Measurements from ENCODE around the gene EIF6.
A peak's percentile ranks its signal among the peaks of the same experiment; 100 is the strongest.
"Not testable (repeated sequence)": the region's sequence is repeated elsewhere in the genome, so short reads cannot be mapped to it uniquely, and the experiment has no call there.

Gene EIF6

DNA sequence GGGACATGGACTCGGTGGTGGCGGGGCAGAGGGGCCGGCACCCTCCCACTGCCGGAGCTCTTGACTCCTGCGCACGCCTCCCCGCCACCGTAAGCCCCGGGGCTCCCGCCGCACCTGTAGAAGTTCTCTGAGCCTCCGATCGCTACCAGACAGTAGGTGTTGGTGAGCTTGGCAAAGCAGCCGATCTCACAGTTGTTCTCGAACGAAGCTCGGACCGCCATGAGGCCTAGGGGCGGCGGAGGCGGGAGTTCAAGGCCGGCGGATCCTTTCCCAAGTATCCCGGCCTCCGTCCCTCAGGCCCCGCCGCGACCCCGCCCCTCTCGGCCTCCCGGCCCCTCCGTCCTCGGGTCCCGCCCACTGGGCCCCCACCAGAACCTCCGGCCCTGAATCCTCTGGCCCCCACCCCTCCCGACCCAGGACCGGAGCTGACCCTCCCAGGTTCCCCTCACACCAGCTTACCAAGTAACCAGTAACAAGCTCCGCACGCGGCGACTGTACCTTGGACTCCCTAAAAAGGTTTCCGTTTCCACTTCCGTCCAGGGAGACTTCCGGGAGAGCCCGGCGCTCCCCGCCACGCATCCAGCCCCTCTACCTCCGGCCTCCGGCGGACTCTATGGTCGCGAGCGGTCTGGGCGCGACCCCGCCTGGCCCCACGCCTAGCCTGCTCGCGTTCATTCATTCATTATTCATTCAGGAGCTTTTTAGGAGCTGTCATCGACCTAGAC is at the start of gene EIF6:
TSS of gene EIF6 (minus strand) at position 506 of the 725 bp plus-strand sequence. CDS start at position 221, 285 bp downstream.
- peak; percentile 60 for DNase-seq (ENCODE audit: low spot score)

DNA sequence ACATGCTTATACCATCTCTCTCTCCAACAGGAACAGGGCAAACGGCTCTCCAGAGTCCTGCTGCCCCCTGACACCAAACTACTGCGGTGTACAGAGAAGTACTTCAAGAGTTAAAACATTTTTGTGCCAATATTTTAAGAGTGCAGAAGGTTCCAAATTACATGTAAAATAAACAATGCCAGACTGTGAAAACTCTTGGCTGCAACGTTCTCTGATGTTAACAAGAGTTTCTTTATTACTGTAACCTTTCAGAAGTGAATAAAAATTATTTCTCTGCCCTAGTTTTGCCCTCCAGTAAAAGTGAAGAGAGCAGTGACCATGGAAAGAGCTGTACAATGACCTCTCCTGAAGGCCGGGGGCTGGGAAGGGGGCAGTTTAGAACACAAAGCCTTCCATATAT is 49.0 kb upstream of the EIF6 start:
- no peak for DNase-seq (ENCODE audit: low spot score)

DNA sequence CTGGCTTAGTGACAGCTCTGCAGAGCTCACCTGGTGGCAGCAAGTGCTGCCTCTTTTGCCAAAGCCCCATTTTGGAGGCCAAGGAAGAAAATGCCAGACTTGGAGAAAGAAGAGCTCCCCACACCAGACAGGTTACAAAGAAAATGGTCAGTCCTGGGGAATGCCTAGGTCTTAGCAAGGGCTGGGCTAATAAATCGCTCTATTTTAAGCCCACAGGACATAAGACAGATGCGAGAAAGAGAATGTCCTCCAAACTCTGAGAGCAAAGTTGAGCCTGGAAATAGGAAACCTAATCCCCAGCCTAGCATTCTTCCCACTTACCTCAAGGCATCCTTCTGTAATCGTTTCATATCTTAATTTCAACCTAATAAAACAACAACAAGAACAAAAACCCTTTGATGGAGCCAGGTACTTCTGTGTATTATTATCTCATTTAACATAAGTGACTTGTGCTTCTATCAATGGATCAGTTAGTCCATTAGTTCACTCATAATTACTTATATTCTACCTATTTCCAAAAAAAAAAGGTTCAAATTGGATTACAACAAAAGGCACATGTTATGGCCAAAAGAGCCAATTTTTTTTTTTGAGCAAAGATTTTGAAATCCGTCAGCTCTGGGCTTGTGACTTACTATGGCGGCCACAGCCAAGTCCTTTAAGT is 48.1 kb upstream of the EIF6 start:
- DNase-seq (ENCODE audit: low spot score): no peak

DNA sequence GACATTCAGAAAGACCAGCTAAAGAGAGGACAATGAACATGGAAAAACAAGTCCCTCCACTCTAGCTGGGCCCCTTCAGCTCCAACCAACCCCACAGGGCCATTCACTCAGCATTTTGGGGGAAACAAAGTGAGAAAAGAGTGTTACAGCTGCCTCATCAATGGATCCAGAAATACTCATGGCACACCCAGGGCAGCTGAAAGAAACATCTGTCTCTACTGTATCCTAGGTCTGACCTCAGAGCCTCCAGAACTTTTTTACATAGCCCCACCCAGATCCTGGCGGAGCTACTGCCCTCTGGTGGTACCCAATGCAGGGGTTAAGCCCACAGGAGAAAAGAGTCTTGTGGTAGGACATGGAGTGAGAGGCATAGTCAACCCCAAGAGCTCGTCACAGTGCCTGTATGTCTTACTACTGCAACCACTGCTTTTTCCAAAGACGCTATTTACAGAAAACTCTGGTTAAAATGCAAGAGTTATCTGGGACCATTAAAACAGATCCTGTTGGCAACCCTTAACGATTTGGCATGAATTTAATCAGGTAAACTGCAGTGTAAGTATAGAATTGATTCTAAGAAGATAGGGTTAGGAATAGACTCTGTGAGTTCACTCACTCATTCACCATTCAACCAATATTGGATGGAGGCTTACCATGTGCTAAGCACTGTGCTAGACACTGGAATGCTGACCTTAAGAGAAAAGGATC is 45.0 kb upstream of the EIF6 start:
- no peak for DNase-seq (ENCODE audit: low spot score)

DNA sequence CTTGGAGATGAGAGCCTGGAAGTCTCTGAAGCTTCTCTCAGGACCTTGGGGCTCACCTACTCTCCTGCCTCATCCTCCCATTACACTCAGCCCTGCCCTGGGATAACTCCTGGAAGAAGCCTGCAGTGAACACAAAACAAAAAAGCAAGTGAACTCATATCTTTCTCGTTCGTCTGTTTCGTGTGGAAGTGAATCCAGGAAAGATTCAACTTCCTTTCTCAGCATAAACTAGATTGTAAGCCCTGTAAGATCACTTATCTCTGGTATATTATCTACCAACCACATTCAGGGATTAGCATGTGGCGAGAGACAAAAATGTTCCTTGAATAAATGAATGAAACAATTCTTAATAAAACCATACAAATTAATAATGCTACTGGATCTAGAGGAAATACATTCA is 44.1 kb upstream of the EIF6 start:
- DNase-seq (ENCODE audit: low spot score): no peak

DNA sequence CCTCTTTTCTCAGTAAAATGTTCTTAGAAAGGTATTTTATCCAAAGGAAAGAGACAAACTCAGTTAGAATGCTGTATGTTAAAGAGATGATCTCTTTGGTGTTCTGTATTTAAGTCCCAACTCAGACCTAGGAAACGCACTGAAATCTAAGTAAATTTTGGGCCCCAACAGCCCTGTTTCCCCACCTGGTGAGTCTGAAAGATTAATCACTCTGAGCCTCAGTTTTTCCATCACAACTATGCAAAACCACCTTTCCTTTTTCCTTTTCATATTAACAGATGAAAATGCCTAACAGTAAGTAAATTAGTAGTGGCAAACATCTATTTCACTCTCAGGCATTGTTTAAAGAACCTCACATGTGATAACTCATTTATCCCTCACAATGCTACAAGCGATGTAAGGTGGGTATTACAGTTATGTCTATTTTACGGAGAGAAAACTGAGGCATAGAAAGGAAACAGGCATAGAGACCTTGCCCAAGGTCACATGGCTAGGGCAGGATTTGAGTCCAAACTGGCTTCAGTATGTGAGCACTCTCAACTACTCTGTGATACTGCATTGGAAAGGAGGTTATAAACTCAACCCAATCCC is 43.6 kb upstream of the EIF6 start:
- DNase-seq (ENCODE audit: low spot score): no peak

DNA sequence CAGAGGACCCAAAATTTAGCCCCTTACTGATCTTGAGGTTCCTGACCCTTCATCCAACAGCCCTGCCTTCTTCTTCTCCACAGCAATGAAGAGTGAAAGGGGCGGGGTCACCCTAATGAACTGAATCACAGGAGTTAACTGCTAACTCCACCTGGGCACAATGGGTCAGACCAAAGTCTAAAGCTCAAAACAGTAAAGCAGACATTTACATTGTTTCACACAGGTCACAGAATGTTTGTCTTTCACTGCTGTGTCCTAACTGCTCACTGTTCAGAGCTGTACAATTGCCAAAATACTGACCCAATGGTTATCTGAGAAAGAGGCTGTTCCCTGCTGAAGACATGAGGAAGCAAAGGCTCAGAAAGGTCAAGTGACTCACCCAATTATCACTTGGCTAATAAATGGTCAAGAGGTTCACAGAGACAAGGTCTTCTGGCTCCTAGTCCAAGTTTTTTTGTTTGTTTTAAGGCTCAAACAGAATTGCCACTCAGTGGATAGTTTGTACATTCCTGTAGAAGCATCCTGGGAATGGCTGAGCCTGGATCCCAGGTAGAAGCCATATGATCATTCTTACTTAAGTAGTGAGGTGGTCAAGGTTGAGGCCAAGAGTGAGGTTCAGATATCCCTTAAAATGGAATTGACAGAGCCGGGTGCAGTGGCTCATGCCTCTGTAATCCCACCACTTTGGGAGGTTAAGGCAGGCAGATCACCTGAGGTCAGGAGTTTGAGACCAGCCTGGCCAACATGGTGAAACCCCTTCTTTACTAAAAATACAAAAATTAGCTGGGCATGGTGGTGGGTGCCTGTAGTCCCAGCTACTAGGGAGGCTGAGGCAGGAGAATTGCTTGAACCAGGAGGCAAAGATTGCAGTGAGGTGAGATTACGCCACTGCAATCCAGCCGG is 42.8 kb upstream of the EIF6 start:
- no peak for DNase-seq (ENCODE audit: low spot score)

DNA sequence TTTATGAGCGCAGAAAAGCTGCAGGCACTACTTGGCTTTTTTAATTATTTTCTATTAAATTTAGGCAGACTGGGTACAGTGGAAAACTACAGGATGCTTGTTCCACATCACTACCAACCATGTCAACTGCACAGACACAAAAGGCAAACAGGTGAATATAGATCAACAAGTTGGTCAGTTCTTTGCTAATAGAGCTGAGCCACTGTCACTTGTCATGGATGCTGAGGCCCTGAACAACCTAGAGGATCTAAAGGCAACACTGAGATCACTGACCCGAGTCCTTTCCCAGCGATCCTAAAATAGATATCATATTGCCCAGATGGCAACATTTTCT is 42.1 kb upstream of the EIF6 start:
- DNase-seq (ENCODE audit: low spot score): no peak

DNA sequence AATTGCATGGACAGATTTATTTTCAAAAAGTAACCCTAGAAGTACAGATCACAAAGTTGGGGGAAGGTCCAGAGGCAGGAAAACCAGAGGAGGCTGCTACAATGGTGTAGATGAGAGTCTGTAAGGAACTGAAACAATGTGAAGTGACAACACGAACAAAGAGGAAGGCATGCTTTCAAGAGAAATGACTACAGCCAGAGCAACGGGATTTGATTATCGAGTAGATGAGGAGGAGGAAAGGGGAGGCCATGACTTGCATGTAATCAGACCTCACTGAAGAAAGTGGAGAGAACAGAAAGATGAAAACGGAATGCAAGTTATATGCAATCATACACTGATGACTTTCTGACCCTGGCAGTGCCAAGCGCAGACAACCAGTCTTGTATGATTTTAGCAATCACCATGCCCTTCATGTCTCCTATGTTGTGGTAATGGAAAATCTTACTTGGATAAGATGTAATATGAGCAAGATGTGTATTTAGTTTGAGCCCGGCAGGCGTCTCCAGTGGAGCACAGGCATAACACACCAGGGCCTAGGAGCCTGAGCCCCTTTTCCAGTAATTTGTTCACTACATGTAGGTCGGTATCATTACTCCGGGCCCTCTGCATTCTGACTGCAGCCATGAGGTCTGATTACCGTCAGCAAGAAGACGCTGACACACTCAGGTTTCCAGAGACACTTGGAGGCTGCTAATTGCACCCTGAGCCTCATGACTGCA is 41.6 kb upstream of the EIF6 start:
- peak; percentile 20 for DNase-seq (ENCODE audit: low spot score)

DNA sequence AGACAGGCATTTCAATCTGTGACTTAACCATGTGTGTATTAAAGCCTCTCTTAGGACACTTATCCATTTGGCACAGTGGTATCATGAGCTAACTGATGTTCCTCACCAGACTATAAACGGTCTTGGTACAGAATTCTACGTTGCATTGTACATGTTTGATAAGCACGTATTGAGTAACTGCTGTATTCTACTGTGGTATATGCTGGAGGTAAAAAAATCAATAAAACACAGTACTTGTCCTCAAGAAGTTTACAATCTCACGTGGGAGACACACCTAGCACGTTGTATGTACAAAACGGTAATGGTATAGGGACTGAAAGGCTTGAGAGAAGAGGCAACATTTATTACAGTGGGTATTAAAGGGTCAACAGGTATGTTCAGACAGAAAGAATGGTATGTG is 40.8 kb upstream of the EIF6 start:
- DNase-seq (ENCODE audit: low spot score): no peak

DNA sequence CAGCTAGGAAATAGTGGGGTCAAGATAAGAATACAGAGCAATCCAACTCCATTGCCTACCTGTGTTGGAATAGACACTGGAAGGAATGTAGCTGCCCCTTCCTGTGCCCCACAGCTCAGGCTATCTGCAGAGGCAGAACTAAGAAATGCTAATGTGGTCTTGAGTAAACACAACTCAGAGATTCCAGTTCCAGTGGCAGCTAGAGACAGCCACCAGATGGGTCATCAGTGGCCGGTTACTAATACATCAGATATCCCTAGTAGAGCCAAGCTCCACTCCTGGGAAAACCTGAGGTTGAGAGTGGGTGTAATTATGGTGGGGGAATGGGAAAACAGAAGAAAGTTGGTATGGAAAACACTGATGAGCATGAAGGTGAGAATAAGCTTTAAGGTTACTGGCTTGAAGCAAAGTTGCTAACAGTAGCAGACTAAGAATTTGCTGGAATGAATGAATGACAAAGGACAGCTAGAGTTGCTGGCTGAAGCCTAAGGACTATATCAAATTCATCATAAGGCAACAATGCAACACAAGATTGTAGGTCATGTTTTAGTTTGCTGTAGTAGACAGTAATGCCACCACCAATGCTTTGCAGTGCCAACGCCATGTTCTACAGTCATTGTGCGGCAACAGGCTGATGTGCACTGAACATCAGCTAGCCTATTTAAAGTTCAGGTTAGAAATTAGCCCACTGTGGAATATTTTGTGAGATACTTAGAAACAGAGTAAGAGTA is 36.0 kb upstream of the EIF6 start:
- DNase-seq (ENCODE audit: low spot score): no peak

DNA sequence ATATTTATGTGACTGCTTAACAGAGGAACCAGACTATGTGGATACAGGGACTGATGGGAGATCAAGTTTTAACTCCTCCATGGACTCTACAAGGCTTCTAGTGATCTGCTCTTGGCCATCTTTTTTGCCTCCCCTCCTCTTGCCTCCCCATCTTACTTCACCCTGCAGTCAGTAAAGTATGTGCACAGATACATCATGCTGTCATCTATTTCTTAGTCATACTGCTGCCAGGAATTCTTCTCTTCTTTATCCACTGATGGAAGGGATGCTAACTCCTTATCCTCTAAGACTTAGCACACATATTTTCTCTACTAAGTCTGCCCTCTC is 35.3 kb upstream of the EIF6 start:
- no peak for DNase-seq (ENCODE audit: low spot score)

DNA sequence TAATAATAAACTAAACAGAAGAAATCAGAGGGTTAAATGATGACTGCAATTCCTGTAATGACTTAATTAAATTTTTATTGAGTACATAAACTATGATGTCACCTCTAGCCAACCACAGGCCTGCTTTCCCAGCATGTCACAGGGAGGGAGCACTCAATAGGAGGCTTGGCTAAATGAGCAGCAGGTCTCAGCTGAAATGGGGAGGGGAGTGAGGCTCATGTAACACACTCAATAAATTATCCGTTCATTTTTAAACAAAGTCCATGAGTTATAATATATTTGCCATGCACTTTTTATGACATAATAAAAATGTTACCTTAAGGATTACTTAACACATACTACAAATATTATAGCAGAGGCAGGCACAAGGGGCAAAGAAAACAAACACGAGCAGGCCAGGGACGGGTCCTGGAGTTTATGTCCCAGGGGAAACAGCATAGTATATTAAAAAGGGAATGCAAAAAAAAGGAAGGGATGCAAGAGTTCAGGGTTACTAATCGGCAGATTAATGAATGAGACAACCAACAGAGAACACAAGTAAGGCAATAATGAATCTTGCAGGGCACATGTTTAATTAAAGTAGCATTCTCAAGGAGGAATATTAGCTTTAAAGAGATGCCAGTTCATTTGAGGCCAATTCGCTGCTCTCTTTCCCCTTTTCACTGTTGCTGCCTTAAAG is 34.8 kb upstream of the EIF6 start:
- DNase-seq (ENCODE audit: low spot score): no peak

DNA sequence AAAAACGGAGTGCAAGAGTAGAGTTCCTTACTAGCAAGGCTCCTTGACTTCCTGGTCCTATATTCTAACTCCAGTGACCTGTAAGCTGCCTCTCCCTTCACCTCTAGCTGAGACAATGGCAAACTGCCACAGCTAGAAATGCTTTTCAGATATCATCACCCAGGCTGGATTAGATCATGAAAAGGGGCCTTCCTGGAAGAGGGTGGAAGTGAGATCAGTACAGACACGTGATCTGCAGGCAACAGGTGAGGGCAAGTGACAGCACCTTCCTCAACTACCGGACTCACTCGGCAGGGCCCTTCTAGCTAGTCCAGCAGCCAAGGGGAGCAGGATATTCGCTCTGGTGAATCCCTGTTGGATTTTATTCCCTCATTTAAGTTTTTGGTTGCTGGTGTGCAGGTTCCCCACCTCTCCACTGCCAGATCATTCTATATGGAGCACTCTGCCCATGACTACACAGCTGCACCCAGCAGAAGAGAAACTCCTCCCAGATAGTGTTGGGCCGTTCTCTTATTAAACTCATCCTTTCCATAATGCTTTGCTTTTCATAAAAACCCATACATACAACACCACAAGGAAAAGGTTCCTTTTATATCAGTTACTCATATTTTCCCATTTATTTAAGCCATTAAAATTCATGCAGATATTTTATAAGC is 34.1 kb upstream of the EIF6 start:
- DNase-seq (ENCODE audit: low spot score): no peak

DNA sequence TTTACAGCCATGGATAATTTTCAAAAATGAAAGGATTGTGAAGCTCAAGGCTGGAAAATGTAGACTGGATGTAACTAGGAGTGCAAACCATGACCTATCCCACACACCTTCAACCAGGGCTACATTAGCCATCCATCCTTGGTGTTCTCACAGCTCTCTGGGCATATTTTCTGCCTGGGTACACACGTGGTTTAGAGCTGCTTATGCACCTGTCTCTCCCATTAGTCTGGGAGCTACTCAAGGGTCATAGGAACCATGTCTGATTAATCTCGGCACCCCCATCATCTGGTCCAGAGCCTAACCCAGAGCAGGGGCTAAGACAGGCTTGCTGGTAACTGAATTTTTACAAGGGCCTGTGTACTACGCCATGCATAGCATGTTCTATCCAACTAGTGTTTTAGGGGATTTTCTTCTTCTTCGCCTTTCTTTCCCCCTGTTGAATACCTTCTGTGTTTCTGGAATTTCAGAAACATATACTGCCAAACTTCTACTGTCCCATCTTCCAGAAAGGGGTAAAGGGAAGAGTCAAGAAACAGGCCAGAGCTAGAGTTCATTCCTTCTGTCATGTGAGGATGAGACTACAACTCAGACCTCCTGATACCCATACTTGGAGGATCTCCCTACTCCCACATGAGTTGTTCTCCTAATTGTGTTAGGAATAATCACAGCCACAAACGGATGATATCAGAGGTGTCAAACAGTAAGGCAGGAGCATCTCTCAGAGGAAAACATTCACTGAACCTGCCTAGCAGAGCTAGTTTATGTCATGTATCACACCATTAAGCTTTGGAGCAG is 33.0 kb upstream of the EIF6 start:
- no peak for DNase-seq (ENCODE audit: low spot score)

DNA sequence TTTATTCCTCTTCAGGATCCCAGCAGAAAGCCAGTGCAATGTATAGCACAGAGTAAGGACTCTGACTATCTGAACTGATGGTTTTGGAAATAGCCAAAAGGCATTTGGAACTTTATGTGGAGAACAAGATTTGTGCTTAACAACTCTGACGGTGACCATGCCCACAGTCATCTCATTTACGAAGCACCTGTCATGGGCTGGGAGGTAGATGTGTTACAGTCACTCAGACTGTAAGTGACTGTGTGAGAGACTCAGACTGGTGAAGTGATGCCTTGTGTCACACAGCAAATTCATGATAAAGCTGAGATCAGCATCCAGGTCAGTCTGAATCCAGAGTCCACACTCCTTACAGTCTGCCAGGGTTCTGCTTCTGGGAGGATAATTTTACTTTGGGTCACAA is 31.5 kb upstream of the EIF6 start:
- no peak for DNase-seq (ENCODE audit: low spot score)

DNA sequence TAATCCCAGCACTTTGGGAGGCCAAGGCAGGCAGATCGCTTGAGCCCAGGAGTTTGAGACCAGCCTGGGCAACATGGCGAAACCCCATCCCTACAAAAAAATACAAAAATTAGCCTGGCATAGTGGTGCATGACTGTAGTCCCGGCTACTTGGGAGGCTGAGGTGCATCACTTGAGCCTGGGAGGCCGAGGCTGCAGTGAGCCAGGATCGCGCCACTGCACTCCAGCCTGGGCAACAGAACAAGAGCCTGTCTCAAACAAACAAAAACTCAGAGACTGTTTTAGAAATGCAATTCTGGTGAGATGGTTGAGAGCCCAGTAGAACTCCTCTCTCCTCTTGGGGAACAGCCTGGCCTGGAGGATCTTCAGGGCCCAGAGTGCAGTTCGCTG is 31.1 kb upstream of the EIF6 start:
- not testable (repeated sequence) for DNase-seq (ENCODE audit: low spot score)

DNA sequence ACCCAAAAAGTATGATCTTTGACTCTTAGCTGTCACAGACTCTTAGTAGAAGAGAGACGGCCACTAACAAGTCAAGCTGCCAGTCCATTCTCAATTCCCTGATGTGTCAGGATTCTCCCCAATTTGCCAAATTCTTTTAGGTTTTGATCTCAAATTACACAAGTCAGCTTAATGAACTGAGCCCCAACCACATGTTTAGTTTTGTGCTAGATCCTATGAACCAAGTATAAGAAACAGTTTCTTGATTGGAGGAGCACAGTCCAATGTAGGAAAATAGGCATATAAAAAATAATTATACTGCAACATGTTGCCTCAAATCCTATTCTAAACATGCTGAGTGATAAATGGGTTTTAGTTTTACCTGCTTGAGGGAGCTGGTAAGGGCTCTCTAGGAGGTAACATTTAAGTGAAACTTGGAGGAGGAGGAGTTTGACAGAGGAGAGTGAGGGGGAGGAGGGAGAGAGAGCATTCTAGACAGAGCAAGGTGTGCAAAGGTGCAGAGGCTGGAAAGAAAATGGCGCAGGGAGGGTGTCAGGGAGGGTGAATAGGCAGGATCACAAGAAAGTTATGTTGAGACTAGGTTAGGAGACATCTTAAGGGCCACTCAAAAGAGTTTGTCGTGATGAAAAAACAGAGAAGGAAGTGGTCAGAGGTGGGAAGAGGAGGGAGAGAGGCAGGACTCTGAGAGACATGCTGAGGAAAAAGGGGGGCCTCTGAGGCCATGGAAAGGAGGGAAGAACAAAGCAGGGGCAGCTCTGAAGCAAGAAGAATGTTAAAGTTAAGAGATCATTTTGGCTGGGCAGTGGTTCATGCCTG is 30.5 kb upstream of the EIF6 start:
- DNase-seq (ENCODE audit: low spot score): no peak

Data from globus pallidus (tissue), 1 donor.